GM21723 (cell line): ENCODE measurements around the gene B4GALNT4.
"Not testable (repeated sequence)": the region's sequence is repeated elsewhere in the genome, so short reads cannot be mapped to it uniquely, and the experiment has no call there.

Experiments used
- ATAC-seq: cut with Tn5 transposase; IDR thresholded peaks from one replicate; pipeline ENCODE4 v1.9.1; 2021; ENCODE audit warnings: mild to moderate bottlenecking, moderate library complexity; ENCODE audit not compliant: unreplicated experiment

The B4GALNT4 gene

DNA sequence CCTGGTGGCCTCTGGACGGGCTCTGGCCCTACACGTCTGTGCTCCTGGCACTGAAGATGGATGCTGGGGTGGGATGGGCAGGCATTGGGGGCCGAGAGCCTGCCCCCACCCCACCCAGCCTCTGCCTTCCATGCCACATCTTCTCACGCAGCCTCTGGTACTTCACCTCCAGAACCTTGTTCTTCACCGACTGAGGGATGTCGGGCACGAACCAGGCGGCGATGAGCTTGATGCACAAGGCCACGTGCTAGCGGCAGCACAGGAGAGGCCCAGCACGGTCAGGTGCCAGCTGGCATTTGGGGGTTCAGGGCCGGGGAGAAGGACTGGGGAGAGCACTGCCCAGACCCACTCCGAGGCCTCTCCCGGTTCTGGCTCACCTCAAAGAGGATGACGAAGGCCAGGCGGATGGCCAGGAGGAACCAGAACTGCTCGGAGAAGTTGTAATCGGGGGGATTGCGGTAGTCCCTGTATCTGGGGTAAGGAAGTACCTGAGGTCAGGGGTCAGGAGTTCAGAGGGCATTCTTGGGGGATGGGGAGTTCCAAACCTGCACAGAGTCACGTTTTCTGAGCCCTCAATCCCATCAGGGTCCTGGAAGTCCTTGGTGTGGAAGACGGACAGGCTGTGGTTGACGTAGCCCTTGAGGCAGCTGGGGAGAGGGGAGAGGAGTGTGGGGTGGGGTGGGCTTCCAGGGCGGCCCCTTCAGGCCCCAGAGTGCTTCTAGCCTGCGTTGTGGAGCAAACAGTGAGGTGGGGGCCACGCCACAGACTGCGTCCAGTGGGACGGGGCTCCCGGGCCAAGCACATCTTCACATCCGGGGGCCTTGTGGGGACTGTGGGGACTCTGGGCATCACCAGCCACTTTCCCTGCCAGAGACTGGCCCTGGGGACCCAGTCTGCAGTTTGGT lies 49.3 kb downstream of the B4GALNT4 start:
- no peak for ATAC-seq

DNA sequence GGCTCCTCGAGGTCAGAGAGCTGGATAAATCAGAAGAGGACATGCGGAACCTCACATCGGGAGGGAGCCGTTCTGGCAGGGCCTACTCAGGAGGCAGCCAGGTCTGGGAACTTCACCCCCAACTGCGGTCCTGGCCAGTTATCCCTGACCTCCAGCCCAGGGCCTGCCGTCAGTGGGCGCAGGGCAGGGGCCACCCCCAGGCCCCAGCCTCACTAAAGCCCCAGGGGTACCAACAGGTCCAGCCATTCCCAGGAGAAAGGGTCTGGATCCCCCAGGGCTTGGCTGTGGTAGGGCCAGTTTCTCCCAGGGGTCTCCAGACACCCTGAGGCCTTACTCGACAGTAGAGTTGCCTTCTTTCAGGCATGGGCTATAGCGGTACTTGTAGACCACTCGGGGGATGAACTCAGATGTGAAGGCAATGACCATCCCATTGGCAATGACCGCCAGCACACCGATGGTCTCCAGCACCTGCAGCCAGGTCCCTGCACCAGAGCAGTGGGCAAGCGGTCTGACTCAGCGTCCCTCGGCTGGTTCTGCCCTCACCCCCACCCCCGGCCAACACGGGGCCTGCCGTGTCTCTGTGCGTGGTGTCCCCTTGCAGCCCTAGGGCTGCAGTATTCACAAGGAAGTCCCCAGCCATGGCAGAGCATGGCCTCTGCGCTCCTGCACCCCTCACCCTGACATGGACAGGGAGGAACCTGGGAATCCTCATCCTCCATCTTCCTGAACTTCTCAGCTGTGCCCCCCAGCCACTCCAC lies 50.1 kb downstream of the B4GALNT4 start:
- no peak for ATAC-seq

DNA sequence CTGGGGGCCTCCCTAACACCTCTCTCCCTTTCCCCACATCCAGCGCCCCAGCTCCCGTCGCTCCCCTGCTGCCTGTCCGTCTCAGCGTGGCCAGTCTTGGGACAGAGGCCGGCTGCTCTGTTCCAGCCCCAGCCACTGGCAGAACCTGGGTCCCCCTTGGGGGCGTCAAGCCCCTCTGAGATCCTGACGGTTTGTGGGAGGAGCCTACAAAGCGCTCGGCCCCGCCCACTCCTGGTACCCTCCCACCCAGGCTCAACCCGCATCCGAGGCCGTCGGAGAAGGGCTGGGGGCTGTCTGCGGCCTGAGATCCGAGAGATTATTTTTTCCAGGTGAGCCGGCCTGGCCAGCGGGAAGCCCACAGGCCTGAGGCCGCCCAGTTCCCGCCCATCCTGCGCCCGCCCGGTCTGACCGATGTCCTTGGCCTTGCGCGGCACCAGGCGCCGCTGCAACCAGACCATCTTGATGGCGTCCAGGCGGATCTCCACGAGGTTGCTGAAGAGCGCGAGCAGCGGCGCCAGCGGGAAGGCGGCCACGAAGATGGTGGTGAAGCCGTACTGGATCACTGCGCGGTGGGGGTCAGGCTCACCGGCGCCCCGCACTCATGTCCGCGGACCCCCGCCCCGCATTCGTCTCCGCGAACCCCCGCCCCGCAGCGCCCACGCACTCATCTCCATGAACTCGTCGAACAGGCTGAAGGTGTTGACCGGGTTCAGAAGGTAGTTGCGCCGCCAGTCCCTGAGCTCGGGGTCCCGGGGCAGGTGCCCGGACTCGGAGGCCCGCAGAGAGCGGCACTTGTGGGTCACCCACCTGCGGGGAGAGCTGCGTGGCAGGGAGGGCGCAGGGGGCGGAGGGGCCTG lies 51.0 kb downstream of the B4GALNT4 start:
- ATAC-seq: no peak

DNA sequence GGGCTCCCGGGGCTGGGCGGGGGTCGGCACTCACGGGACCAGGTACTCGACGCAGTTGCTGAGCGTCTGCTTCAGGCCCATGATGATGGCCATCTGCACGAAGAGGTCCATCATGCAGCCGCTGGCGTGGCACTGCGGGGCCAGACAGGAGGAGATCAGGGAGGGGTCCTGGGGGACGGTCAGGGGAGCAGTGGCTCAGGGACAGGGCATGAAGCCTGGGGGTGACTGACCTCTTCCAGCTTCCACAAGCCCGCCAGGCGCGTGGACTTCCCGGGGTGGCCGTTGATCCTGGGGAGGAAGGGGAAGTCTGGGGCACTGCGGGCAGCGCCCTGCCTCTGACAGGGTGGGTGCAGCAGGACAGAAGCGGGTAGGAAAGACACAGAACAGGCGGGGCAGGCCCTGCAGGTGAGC lies 51.6 kb downstream of the B4GALNT4 start:
- no peak for ATAC-seq

GRCh38 chr11:422249-422656 lies 53.0 kb downstream of the B4GALNT4 start:
- no peak for ATAC-seq

GRCh38 chr11:424232-424631 lies 54.9 kb downstream of the B4GALNT4 start:
- no peak for ATAC-seq

DNA sequence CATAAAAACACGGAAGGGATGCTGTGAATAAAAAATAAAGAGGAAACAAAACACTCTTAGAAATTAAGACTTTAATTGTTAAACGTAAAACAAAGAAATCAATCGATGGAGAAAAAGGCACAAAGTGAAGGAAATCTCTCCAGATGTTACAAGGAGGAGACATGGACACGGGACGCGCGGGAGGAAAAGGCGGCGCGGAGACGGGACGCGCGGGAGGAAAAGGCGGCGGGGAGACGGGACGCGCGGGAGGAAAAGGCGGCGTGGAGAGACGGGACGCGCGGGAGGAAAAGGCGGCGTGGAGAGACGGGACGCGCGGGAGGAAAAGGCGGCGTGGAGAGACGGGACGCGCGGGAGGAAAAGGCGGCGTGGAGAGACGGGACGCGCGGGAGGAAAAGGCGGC lies 55.5 kb downstream of the B4GALNT4 start:
- ATAC-seq: not testable (repeated sequence)

GRCh38 chr11:425301-425700 lies 56.0 kb downstream of the B4GALNT4 start:
- ATAC-seq: no peak

GRCh38 chr11:426851-427250 lies 57.6 kb downstream of the B4GALNT4 start:
- no peak for ATAC-seq

DNA sequence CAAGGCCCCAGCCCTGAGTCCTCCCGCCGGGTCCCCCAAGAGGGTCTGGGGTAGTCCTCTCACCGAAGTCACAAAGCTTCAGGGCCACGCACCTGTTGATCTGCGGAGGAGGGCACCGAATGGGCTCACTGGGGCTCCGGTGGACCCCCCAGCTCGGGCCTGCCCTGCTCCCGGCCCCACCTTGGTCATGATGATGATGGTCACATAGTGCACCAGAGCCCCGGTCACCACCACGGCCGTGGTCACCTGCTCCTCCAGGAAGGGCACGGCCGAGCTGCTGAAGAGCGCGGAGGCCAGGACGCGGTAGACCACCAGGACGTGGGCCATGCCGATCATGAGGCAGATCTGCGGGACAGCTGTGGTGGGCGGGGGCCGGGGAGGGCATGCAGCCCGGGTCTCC lies 59.0 kb downstream of the B4GALNT4 start:
- ATAC-seq: no peak

- ATAC-seq: no peak
These were observed 60.1 kb downstream of the B4GALNT4 start for GRCh38 chr11:429391-429790.

- ATAC-seq: no peak
These were observed 60.7 kb downstream of the B4GALNT4 start for GRCh38 chr11:429931-430456.
